GM18505 (cell line): Measurements from ENCODE around the gene SLC51A.

ENCODE experiments used
- ATAC-seq: cut with Tn5 transposase; IDR thresholded peaks from one replicate; pipeline ENCODE4 v1.9.1; 2021; ENCODE audit not compliant: unreplicated experiment
- POLR2A ChIP-seq: IDR thresholded peaks from 4 replicates; pipeline ENCODE4 v1.6.1; 2011; ENCODE audit warnings: borderline replicate concordance; ENCODE audit not compliant: insufficient read depth, insufficient read length; ENCODE audit errors: extremely low read depth

SLC51A gene

GRCh38 chr3:196184881-196185280 lies 31.5 kb upstream of the SLC51A start:
- TF ChIP-seq POLR2A, result no peak
- no peak for ATAC-seq

GRCh38 chr3:196186651-196187573 lies 29.4 kb upstream of the SLC51A start:
- TF ChIP-seq POLR2A, result peak; percentile 69
- peak; percentile 38 for ATAC-seq

- no peak for ATAC-seq
- TF ChIP-seq POLR2A, result no peak
Observed at GRCh38 chr3:196189566-196190347, 26.6 kb upstream of the SLC51A start.

- ATAC-seq, result peak; percentile 34
- TF ChIP-seq POLR2A, result peak; percentile 44
Observed at GRCh38 chr3:196192036-196192523, 24.3 kb upstream of the SLC51A start.

DNA sequence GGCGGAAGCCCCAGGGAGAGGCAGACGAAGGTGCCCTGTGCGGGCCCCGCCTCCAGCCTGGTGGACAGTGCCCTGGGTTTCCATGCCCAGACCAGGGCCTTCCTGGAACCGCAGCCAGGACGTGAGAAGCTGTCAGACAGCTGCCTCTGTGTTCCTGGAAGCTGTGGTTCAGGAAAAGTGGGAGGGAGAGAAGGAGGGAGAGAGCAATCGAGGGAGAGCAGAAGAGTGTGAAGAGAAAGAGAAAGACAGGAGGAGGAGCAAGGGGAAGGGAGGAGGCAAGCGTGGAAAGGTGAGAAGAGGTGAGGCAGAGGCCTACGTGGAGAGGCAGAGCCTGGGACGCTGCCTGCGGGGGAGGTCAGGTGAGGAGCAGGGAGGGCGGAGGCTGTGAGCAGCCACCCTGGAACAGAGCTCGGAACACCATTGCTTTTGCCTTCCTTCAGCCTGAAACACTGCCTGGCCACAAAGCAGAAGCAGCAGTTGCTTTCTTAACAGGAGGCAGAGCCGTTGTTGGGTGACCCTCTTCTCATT lies 23.7 kb upstream of the SLC51A start:
- no peak for TF ChIP-seq POLR2A
- ATAC-seq, result peak; percentile 23

DNA sequence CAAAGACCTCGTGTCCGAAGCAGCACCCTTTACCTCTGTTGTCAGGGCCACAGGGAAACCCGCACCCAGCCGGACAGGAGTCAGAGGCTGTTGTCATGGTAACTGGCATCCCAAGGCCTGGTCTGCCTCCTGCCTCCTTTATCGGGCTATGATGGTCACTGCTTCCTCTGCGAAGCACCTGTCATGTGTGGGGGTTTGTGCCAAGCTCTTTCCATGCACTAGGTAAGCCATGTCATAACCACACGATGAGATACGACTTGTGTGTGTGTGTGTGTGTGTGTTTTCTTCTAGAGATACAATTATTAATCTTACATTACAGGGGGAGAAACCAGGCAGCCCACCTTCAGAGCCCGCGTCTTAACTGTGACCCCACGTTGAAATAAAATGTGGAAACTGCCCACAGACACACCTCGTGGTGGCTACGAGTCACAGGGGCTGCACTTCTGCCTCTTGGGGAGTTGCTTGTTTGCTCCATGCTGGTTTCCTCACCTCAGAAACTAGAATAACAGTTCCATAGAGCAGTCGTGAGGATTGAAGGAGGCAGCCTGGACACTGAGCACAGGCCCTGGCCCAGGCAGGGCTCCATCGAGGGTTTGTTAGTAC lies 23.1 kb upstream of the SLC51A start:
- TF ChIP-seq POLR2A, result no peak
- no peak for ATAC-seq

DNA sequence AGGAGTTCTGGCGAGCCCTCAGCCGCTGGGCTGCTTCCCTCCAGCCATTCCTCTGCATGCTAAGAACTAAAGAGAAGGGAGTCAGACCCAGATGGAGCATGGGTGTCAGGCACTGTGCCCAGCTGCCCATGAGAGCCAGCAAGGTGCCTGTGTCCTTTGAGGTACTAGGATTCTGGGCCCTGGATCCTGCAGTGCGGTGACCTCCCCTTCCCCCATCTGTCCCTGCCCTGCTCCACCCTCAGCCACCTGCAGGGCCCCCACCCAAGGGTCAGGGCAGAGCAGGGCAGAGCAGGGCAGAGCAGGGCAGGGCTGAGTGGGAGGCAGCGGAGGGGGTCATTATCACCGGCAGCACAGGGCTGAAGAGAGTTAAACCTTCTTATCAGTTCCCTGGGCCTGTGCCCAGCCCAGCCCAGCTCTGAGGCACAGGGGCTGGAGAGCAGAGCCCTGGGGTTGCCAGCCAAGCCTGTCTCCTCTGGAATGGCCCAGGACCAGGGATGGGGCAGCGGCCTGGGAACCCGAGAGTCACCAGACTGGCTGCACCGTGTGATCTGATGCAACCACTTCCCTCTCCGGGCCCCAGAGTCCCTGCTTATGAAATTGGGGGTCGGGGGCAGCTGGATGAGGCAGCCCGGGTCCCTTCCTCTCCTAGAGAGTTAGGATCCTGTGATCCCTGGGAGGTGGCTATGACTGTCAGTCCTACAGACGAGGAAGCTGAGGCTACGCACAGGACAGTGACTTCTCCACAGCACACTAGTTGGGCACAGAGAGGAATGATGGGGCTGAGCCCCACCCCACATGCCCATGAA lies 22.4 kb upstream of the SLC51A start:
- no peak for TF ChIP-seq POLR2A
- ATAC-seq, result no peak

GRCh38 chr3:196194542-196194915 lies 21.8 kb upstream of the SLC51A start:
- ATAC-seq, result no peak
- no peak for TF ChIP-seq POLR2A

- TF ChIP-seq POLR2A, result no peak
- no peak for ATAC-seq
Observed at GRCh38 chr3:196195664-196196265, 20.6 kb upstream of the SLC51A start.

GRCh38 chr3:196197524-196197923 lies 18.8 kb upstream of the SLC51A start:
- no peak for TF ChIP-seq POLR2A
- no peak for ATAC-seq

DNA sequence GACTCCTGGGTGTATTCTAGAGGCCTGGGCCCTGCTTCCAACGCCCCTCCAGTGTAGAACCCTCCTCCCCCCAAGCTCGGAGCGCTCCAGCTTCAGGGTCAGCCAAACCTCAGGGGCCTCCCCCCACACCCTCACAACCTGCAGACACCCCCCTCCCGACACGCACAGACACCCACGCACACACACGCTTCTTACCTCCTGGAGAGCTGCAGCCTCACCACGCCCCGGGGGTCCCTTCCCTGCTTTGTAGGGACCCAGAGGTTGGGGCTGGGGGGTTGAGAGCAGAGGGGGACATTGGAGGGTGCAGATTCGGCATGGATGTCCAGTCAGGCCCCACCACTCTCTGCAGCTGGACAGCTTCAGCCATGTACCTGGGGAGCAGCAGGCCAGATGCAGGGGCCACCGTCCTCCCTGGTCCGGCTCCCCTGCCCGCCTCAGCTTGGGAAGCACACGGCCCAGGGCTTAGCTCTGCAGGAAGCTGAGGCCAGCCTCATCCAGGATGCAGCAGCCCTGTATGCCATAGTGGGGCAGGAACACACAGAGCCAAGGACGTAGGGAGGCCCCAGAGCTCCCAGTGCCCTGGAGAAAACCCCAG lies 18.2 kb upstream of the SLC51A start:
- no peak for TF ChIP-seq POLR2A

More for the DNA sequence above, 18.2 kb upstream of the SLC51A start:
- no peak for ATAC-seq
